H1 (cell line): ENCODE measurements around the gene DUSP10. TPM values are rescaled to one million over a fixed set of nuclear protein-coding genes. Genes with fewer than 3 reads are reported as not detected.

Source experiments
- CHD7 ChIP-seq: fragments of 300-600 bp; sonication (generic); IDR thresholded peaks from 2 replicates; pipeline ENCODE4 v1.7.1; 2012; ENCODE audit warnings: low read length, moderate library complexity, mild to moderate bottlenecking, inconsistent platforms; ENCODE audit not compliant: insufficient replicate concordance
- POLR2A ChIP-seq, 2 experiments: IDR thresholded peaks; 1 replicate in 1 of 2; 2 replicates in 1 of 2; pipeline ENCODE4 v1.6.1; 2011; ENCODE audit warnings: low read depth in 2 of 2, low read length in 2 of 2, mild to moderate bottlenecking in 2 of 2; ENCODE audit errors: control extremely low read depth in 1 of 2
- SP1 ChIP-seq: IDR thresholded peaks from 2 replicates; pipeline ENCODE4 v1.6.1; 2011; ENCODE audit warnings: low read depth, low read length
- SP2 ChIP-seq: IDR thresholded peaks from 2 replicates; pipeline ENCODE4 v1.6.1; 2012; ENCODE audit warnings: mild to moderate bottlenecking, low read length, inconsistent platforms
- ZNF274 ChIP-seq: IDR thresholded peaks from 2 replicates; pipeline ENCODE4 v1.7.0; 2012; ENCODE audit warnings: low read length, borderline replicate concordance; ENCODE audit errors: extremely low read depth
- polyA plus RNA-seq, 7 experiments: library from polyadenylated mRNA; depleted of rRNA in 3 of 7; stranded (reverse) in 5 of 7; unstranded in 2 of 7; fragments of >200 nt in 5 of 7; fragments of 200-250 nt in 2 of 7; gene quantifications; 1 replicate in 5 of 7; 2 replicates in 1 of 7; 4 replicates in 1 of 7; pipeline versions ENCODE4 v1.2.1 to v1.2.3, GENCODE V29; 2011 to 2013; ENCODE audit warnings: missing spikeins in 2 of 7, mixed read lengths in 2 of 7
- total RNA-seq: library from RNA; stranded (reverse); fragmentation: NEBNext Ultra II Directional; extraction: Animal tissue kit (Norgen Biotek cat#: 25700); gene quantifications from 2 replicates; pipeline ENCODE4 v1.2.1, GENCODE V29; 2021

The DUSP10 gene
- total and polyA plus RNA-seq, 2 of the 8 experiments (the other 6 are each of a cell fraction or from before 2014, with no cell fraction given), result 1.2 TPM

- TF ChIP-seq CHD7, result no peak
- TF ChIP-seq SP1, result no peak
- TF ChIP-seq POLR2A (IDR thresholded peaks at IDR 0.05; ENCODE audit: control extremely low read depth in 1 of 2, low read depth in 2 of 2, low read length in 2 of 2), result no peak
- TF ChIP-seq SP2, result no peak
- no peak for TF ChIP-seq ZNF274
These were observed 2.2 kb downstream of the DUSP10 start (continued) for GRCh38 chr1:221739677-221740025.
